Activated CD4-positive, alpha-beta memory T cell treated with anti-CD3 and anti-CD28 coated beads, Interleukin-2, amount 10 ng/mL, durations not matched to agents 7 days and 5 days (primary cell): ENCODE results near the gene RDH16. TPM values are rescaled to one million over a fixed set of nuclear protein-coding genes. Genes with fewer than 3 reads are reported as not detected.
"Not testable (repeated sequence)": the region's sequence is repeated elsewhere in the genome, so short reads cannot be mapped to it uniquely, and the experiment has no call there.

ENCODE experiments used
- CTCF ChIA-PET: fragments of 350-600 bp; sonication (Branson Sonifier 250); formaldehyde crosslinking; loops from one replicate; lab custom pipeline; 2021; ENCODE audit warnings: antibody characterized with exemption, inconsistent platforms; lab: Charles Lee
- POLR2A ChIA-PET: fragments of 350-600 bp; sonication (Branson Sonifier 250); formaldehyde crosslinking; loops from one replicate; lab custom pipeline; 2021; ENCODE audit warnings: antibody characterized with exemption; lab: Charles Lee
- DNase-seq: peaks from one replicate; pipeline ENCODE4 v3.0.0-alpha.2; 2020
- H3K27ac Mint-ChIP-seq: one replicate; pipeline ENCODE4 v1.8.0; 2021; ENCODE audit warnings: mild to moderate bottlenecking, mixed read lengths
- H3K27me3 Mint-ChIP-seq: one replicate; pipeline ENCODE4 v1.8.0; 2021; ENCODE audit warnings: mixed read lengths
- H3K36me3 Mint-ChIP-seq: one replicate; pipeline ENCODE4 v1.8.0; 2021; ENCODE audit warnings: low read depth, mixed read lengths
- H3K4me1 Mint-ChIP-seq: one replicate; pipeline ENCODE4 v1.8.0; 2021; ENCODE audit warnings: mixed read lengths
- H3K4me3 Mint-ChIP-seq: one replicate; pipeline ENCODE4 v1.8.0; 2021; ENCODE audit warnings: mild to moderate bottlenecking, mixed read lengths
- H3K9me3 Mint-ChIP-seq: one replicate; pipeline ENCODE4 v1.8.0; 2021; ENCODE audit warnings: mixed read lengths
- total RNA-seq, 2 experiments: library from RNA; stranded (reverse); gene quantifications; one replicate each; pipeline ENCODE4 v1.2.3, GENCODE V29; 2021

The RDH16 gene
- total RNA-seq, 2 experiments from 2014 or later: 0.28 to 0.53 TPM

GRCh38 chr12:56922031-56922430 is 35.4 kb downstream of the RDH16 start:
- peaks cover 8% of the 10 kb centered on the region for H3K9me3 Mint-ChIP-seq
- H3K4me1 Mint-ChIP-seq: no peaks in the 10 kb centered on the region
- ChIA-PET CTCF (no interaction called here), POLR2A (no interaction called here)
- H3K4me3 Mint-ChIP-seq: no peak overlapping the region
- H3K27me3 Mint-ChIP-seq: peaks cover 15% of the 10 kb centered on the region
- no peak overlapping the region for H3K27ac Mint-ChIP-seq
- no peaks in the 10 kb centered on the region for H3K36me3 Mint-ChIP-seq
- no peak for DNase-seq

- no peaks in the 10 kb centered on the region for H3K4me1 Mint-ChIP-seq
- POLR2A ChIA-PET: no interaction called here
- H3K9me3 Mint-ChIP-seq: peaks cover 8% of the 10 kb centered on the region
- no peak for DNase-seq
- no peak overlapping the region for H3K27ac Mint-ChIP-seq
- no peaks in the 10 kb centered on the region for H3K36me3 Mint-ChIP-seq
- no peak overlapping the region for H3K4me3 Mint-ChIP-seq
- H3K27me3 Mint-ChIP-seq: peaks cover 15% of the 10 kb centered on the region
- CTCF ChIA-PET: no interaction called here
These were observed 36.1 kb downstream of the RDH16 start for GRCh38 chr12:56921346-56921745.

GRCh38 chr12:56918139-56918538 is 39.3 kb downstream of the RDH16 start:
- H3K27me3 Mint-ChIP-seq: peaks cover 14% of the 10 kb centered on the region
- H3K4me1 Mint-ChIP-seq, CTCF ChIA-PET, DNase-seq, H3K9me3 Mint-ChIP-seq, H3K4me3 Mint-ChIP-seq, POLR2A ChIA-PET, H3K27ac Mint-ChIP-seq, H3K36me3 Mint-ChIP-seq: not testable (repeated sequence)

- ChIA-PET POLR2A (no interaction called here), CTCF (no interaction called here)
- Mint-ChIP-seq H3K4me1 (no peaks in the 10 kb centered on the region), H3K27ac (no peak overlapping the region), H3K9me3 (peaks cover 8% of the 10 kb centered on the region), H3K36me3 (no peaks in the 10 kb centered on the region), H3K27me3 (peaks cover 11% of the 10 kb centered on the region), H3K4me3 (no peak overlapping the region)
- no peak for DNase-seq
These were observed 40.4 kb downstream of the RDH16 start for GRCh38 chr12:56916996-56917333.

- H3K4me3 Mint-ChIP-seq: no peak overlapping the region
- peaks cover 8% of the 10 kb centered on the region for H3K9me3 Mint-ChIP-seq
- no peak for DNase-seq
- no peaks in the 10 kb centered on the region for H3K4me1 Mint-ChIP-seq
- POLR2A ChIA-PET: no interaction called here
- no peak overlapping the region for H3K27ac Mint-ChIP-seq
- CTCF ChIA-PET: no interaction called here
- peaks cover 11% of the 10 kb centered on the region for H3K27me3 Mint-ChIP-seq
- H3K36me3 Mint-ChIP-seq: no peaks in the 10 kb centered on the region
These were observed 41.0 kb downstream of the RDH16 start for GRCh38 chr12:56916296-56916995.

- H3K4me1 Mint-ChIP-seq: no peaks in the 10 kb centered on the region
- ChIA-PET CTCF (no interaction called here), POLR2A (no interaction called here)
- H3K4me3 Mint-ChIP-seq: no peak overlapping the region
- H3K9me3 Mint-ChIP-seq: peaks cover 4% of the 10 kb centered on the region
- no peak for DNase-seq
- no peak overlapping the region for H3K27ac Mint-ChIP-seq
- H3K27me3 Mint-ChIP-seq: peaks cover 6% of the 10 kb centered on the region
- no peaks in the 10 kb centered on the region for H3K36me3 Mint-ChIP-seq
These were observed 42.7 kb downstream of the RDH16 start for GRCh38 chr12:56914724-56915123.

GRCh38 chr12:56914256-56914655 is 43.2 kb downstream of the RDH16 start:
- Mint-ChIP-seq H3K27ac (no peak overlapping the region), H3K4me3 (no peak overlapping the region), H3K27me3 (peaks cover 4% of the 10 kb centered on the region), H3K4me1 (no peaks in the 10 kb centered on the region), H3K36me3 (no peaks in the 10 kb centered on the region), H3K9me3 (peaks cover 9% of the 10 kb centered on the region)
- DNase-seq: no peak
- ChIA-PET CTCF (no interaction called here), POLR2A (no interaction called here)

- CTCF ChIA-PET, DNase-seq, H3K4me3 Mint-ChIP-seq, POLR2A ChIA-PET, H3K27ac Mint-ChIP-seq, H3K4me1 Mint-ChIP-seq, H3K36me3 Mint-ChIP-seq, H3K27me3 Mint-ChIP-seq: not testable (repeated sequence)
- peaks cover 14% of the 10 kb centered on the region for H3K9me3 Mint-ChIP-seq
These were observed 48.0 kb downstream of the RDH16 start for GRCh38 chr12:56909403-56909802.

GRCh38 chr12:56908136-56908535 is 49.3 kb downstream of the RDH16 start:
- Mint-ChIP-seq H3K27me3 (peaks cover 3% of the 10 kb centered on the region), H3K27ac (no peak overlapping the region), H3K4me3 (no peak overlapping the region), H3K4me1 (no peaks in the 10 kb centered on the region), H3K9me3 (peaks cover 14% of the 10 kb centered on the region), H3K36me3 (no peaks in the 10 kb centered on the region)
- no peak for DNase-seq
- POLR2A ChIA-PET: no interaction called here
- CTCF ChIA-PET: no interaction called here

- Mint-ChIP-seq H3K9me3 (peaks cover 17% of the 10 kb centered on the region), H3K4me1 (no peaks in the 10 kb centered on the region), H3K27ac (no peak overlapping the region), H3K27me3 (peaks cover 3% of the 10 kb centered on the region), H3K36me3 (peaks cover 3% of the 10 kb centered on the region), H3K4me3 (no peak overlapping the region)
- DNase-seq: no peak
- ChIA-PET POLR2A (no interaction called here), CTCF (no interaction called here)
These were observed 51.6 kb downstream of the RDH16 start for GRCh38 chr12:56905852-56906251.

- Mint-ChIP-seq H3K4me1 (no peaks in the 10 kb centered on the region), H3K36me3 (peaks cover 6% of the 10 kb centered on the region), H3K9me3 (peaks cover 10% of the 10 kb centered on the region), H3K27ac (no peak overlapping the region), H3K4me3 (no peak overlapping the region), H3K27me3 (peaks cover 3% of the 10 kb centered on the region)
- POLR2A ChIA-PET: no interaction called here
- CTCF ChIA-PET: no interaction called here
- no peak for DNase-seq
These were observed 54.0 kb downstream of the RDH16 start for GRCh38 chr12:56903374-56903773.

Other genes with a start within 250 kb of the RDH16 start
- gene NACA, start 232.3 kb downstream of the RDH16 start, total RNA-seq: 100 to 1,000 TPM; 826 to 860 TPM
- 10 to 100 TPM; 45.0 to 46.2 TPM for gene PRIM1, start 205.3 kb downstream of the RDH16 start, total RNA-seq
- 1 to 10 TPM; 2.0 to 2.2 TPM for gene HSD17B6, start 194.3 kb downstream of the RDH16 start, total RNA-seq
- not detected for gene SDR9C7, start 23.2 kb downstream of the RDH16 start, total RNA-seq
- gene ZBTB39, start 48.9 kb upstream of the RDH16 start, total RNA-seq: 1 to 10 TPM; 7.7 to 7.8 TPM
- gene TAC3, start 58.9 kb upstream of the RDH16 start, total RNA-seq: not detected
- gene MYO1A, start 92.5 kb upstream of the RDH16 start, total RNA-seq: under 1 TPM; 0.28 to 0.65 TPM
- gene NEMP1, start 121.2 kb upstream of the RDH16 start, total RNA-seq: 10 to 100 TPM; 51.7 to 59.2 TPM
- 1 to 10 TPM; 8.7 to 9.6 TPM for gene NAB2, start 131.5 kb upstream of the RDH16 start, total RNA-seq
- 100 to 1,000 TPM; 127 to 128 TPM for gene STAT6, start 153.8 kb upstream of the RDH16 start, total RNA-seq
- under 1 TPM; 0.60 to 0.86 TPM for gene LRP1, start 170.9 kb upstream of the RDH16 start, total RNA-seq
- gene LRP1-AS, start 190.0 kb upstream of the RDH16 start, total RNA-seq: not detected